HepG2 (cell line): ENCODE measurements around the gene FETUB. TPM values are rescaled to one million over a fixed set of nuclear protein-coding genes. Genes with fewer than 3 reads are reported as not detected.

Experiments
- ARNTL ChIP-seq: sonication (generic); formaldehyde crosslinking; IDR thresholded peaks from 2 replicates; pipeline ENCODE4 v1.4.0; 2020; ENCODE audit warnings: mild to moderate bottlenecking, missing genetic modification reagents
- ATF7-NPFF ChIP-seq: sonication (generic); formaldehyde crosslinking; IDR thresholded peaks from 2 replicates; pipeline ENCODE4 v1.8.1; 2023; ENCODE audit warnings: mild to moderate bottlenecking, low read depth, missing genetic modification reagents, moderate library complexity
- BRD4 ChIP-seq: sonication (generic); formaldehyde crosslinking; IDR thresholded peaks from 2 replicates; pipeline ENCODE4 v1.4.0; 2020; ENCODE audit warnings: missing genetic modification reagents
- BRF2 ChIP-seq: sonication (generic); formaldehyde crosslinking; IDR thresholded peaks from 2 replicates; pipeline ENCODE4 v1.8.1; 2022; ENCODE audit warnings: mild to moderate bottlenecking, missing genetic modification reagents
- E2F1 ChIP-seq: sonication (generic); formaldehyde crosslinking; IDR thresholded peaks from 2 replicates; pipeline ENCODE4 v1.5.0; 2020; ENCODE audit warnings: missing genetic modification reagents
- FOXA3 ChIP-seq: IDR thresholded peaks from 2 replicates; pipeline ENCODE4 v1.6.1; 2016; ENCODE audit warnings: missing genetic modification reagents, missing compliant biosample characterization
- HOXA9 ChIP-seq: sonication (generic); formaldehyde crosslinking; IDR thresholded peaks from 2 replicates; pipeline ENCODE4 v1.8.1; 2022; ENCODE audit warnings: missing genetic modification reagents, mild to moderate bottlenecking, moderate library complexity, borderline replicate concordance
- LCORL ChIP-seq, 2 experiments: fragments of 450-650 bp in 1 of 2; sonication (generic) in 1 of 2; formaldehyde crosslinking in 1 of 2; IDR thresholded peaks; 2 replicates each; pipeline versions ENCODE4 v1.5.0 to v1.6.1; 2017 to 2020; ENCODE audit warnings: antibody characterized with exemption in 1 of 2, missing genetic modification reagents in 1 of 2
- NFKB2 ChIP-seq: sonication (generic); formaldehyde crosslinking; IDR thresholded peaks from 2 replicates; pipeline ENCODE4 v1.4.0; 2020; ENCODE audit warnings: missing genetic modification reagents, borderline replicate concordance
- NFYC ChIP-seq: IDR thresholded peaks from 2 replicates; pipeline ENCODE4 v1.6.1; 2016; ENCODE audit warnings: missing genetic modification reagents, missing compliant biosample characterization
- NONO ChIP-seq, 2 experiments: fragments of 450-650 bp in 1 of 2; sonication (generic) in 1 of 2; formaldehyde crosslinking in 1 of 2; IDR thresholded peaks in 1 of 2; conservative IDR thresholded peaks in 1 of 2; 2 replicates each; pipeline versions ENCODE4 v1.6.1 to v1.8.0; 2017 to 2022; ENCODE audit warnings: mild to moderate bottlenecking in 1 of 2, missing genetic modification reagents in 1 of 2, moderate library complexity in 1 of 2
- SP2 ChIP-seq: sonication (generic); formaldehyde crosslinking; IDR thresholded peaks from 2 replicates; pipeline ENCODE4 v1.5.1; 2020; ENCODE audit warnings: mild to moderate bottlenecking, missing genetic modification reagents
- USF2 ChIP-seq, 2 experiments: sonication (generic) in 1 of 2; formaldehyde crosslinking in 1 of 2; IDR thresholded peaks; 2 replicates each; pipeline versions ENCODE4 v1.5.1 to v1.6.1; 2011 to 2020; ENCODE audit warnings: borderline replicate concordance in 1 of 2, low read depth in 1 of 2, low read length in 1 of 2, mild to moderate bottlenecking in 1 of 2, missing genetic modification reagents in 1 of 2, moderate library complexity in 1 of 2
- ZNF124 ChIP-seq: sonication (generic); formaldehyde crosslinking; IDR thresholded peaks from 2 replicates; pipeline ENCODE4 v1.4.0; 2020; ENCODE audit warnings: missing genetic modification reagents
- ZNF484 ChIP-seq: sonication (generic); formaldehyde crosslinking; IDR thresholded peaks from 2 replicates; pipeline ENCODE4 v1.5.1; 2020; ENCODE audit warnings: mild to moderate bottlenecking, low read depth, missing genetic modification reagents, borderline replicate concordance
- ZNF580 ChIP-seq: IDR thresholded peaks from 2 replicates; pipeline ENCODE4 v1.6.1; 2016; ENCODE audit warnings: low read depth, borderline replicate concordance
- ZNF747 ChIP-seq: sonication (generic); formaldehyde crosslinking; IDR thresholded peaks from 2 replicates; pipeline ENCODE4 v1.8.1; 2023; ENCODE audit warnings: missing genetic modification reagents, mild to moderate bottlenecking, borderline replicate concordance
- ZSCAN12 ChIP-seq: sonication (generic); formaldehyde crosslinking; IDR thresholded peaks from 2 replicates; pipeline ENCODE4 v1.9.0; 2021; ENCODE audit warnings: mild to moderate bottlenecking, missing genetic modification reagents
- polyA plus RNA-seq, 8 experiments: library from polyadenylated mRNA; depleted of rRNA in 3 of 8; stranded (reverse) in 7 of 8; unstranded in 1 of 8; fragments of >200 nt; fragmentation: Illumina TruSeq in 4 of 8; extraction: Trizol in 4 of 8; gene quantifications; 2 replicates each; pipeline versions ENCODE4 v1.2.1 to v1.2.3, GENCODE V29; 2011 to 2016; ENCODE audit warnings: low read depth in 4 of 8, missing spikeins in 1 of 8, mixed read lengths in 1 of 8; ENCODE audit not compliant: insufficient read depth in 1 of 8
- total RNA-seq, 5 experiments: library from RNA; depleted of rRNA; stranded (reverse); fragments of >200 nt; fragmentation: Illumina TruSeq; extraction: Trizol; gene quantifications; 2 replicates each; pipeline ENCODE4 v1.2.3, GENCODE V29; 2016; ENCODE audit warnings: low read depth in 1 of 5
- TF ChIP-seq, protein P1 (sequence below): sonication (generic); formaldehyde crosslinking; IDR thresholded peaks from 2 replicates; pipeline ENCODE4 v1.5.0; 2020; ENCODE audit warnings: mild to moderate bottlenecking, missing genetic modification reagents

FETUB gene
- total and polyA plus RNA-seq, 2 of the 13 experiments (the other 11 are each of a cell fraction or from before 2014, with no cell fraction given) = 2.1 to 4.4 TPM

DNA sequence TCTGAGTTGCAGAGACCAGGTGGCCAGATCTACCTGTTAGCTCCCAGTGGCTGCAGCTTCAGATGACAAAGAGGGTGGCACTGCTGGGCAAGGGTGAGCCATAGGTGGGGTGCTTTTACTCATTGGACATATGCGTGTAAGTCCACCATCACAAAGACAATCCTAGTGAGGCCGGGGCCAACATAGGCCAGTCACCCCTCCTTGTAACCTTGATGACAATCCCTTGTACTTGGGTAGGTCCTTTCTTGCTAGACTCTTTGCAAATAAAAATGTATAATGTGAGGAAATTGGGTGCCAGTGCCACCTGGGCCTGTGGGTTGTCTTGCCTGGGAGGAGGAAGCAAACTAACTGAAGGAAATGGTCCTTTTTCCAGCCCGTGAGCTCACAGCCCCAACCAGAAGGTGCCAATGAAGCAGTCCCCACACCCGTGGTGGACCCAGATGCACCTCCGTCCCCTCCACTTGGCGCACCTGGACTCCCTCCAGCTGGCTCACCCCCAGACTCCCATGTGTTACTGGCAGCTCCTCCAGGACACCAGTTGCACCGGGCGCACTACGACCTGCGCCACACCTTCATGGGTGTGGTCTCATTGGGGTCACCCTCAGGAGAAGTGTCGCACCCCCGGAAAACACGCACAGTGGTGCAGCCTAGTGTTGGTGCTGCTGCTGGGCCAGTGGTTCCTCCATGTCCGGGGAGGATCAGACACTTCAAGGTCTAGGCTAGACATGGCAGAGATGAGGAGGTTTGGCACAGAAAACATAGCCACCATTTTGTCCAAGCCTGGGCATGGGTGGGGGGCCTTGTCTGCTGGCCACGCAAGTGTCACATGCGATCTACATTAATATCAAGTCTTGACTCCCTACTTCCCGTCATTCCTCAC lies 19.7 kb upstream of the FETUB start (continued):
- TF ChIP-seq FOXA3 (CRISPR knock-in tag) = peak; percentile 25; the same call in 1 of the 2 replicates
- TF ChIP-seq SP2 = no peak; the same call in 1 of the 2 replicates
- TF ChIP-seq E2F1 = no peak
- TF ChIP-seq HOXA9 = peak; percentile 30; the same call in 1 of the 2 replicates
- TF ChIP-seq ATF7-NPFF (CRISPR knock-in tag) = peak; percentile 79
- 0 out of 2 replicates have a peak, but pooled peaks have one; percentile 5 for TF ChIP-seq ZNF124 (CRISPR knock-in tag)
- no peak for TF ChIP-seq USF2 (IDR thresholded peaks at IDR 0.05; ENCODE audit: low read depth, low read length)
- no peak for TF ChIP-seq USF2 (CRISPR knock-in tag; IDR thresholded peaks at IDR 0.05; ENCODE audit: borderline replicate concordance)
- peak; percentile 17; the same call in 1 of the 2 replicates for TF ChIP-seq ARNTL (CRISPR knock-in tag)
- no peak for TF ChIP-seq LCORL (IDR thresholded peaks at IDR 0.05)
- peak; percentile 58; the same call in 1 of the 2 replicates for TF ChIP-seq LCORL (CRISPR knock-in tag; IDR thresholded peaks at IDR 0.05)
- TF ChIP-seq BRD4 (CRISPR knock-in tag) = 0 out of 2 replicates have a peak, but pooled peaks have one; percentile 21
- TF ChIP-seq BRF2 (CRISPR knock-in tag) = peak; percentile 88
- TF ChIP-seq ZSCAN12 (CRISPR knock-in tag) = peak; percentile 79; the same call in 1 of the 2 replicates
- no peak for TF ChIP-seq NONO (IDR thresholded peaks at IDR 0.05)
- peak; percentile 73 for TF ChIP-seq NONO (CRISPR knock-in tag; conservative IDR thresholded peaks at IDR 0.05)
- TF ChIP-seq, protein P1, sequence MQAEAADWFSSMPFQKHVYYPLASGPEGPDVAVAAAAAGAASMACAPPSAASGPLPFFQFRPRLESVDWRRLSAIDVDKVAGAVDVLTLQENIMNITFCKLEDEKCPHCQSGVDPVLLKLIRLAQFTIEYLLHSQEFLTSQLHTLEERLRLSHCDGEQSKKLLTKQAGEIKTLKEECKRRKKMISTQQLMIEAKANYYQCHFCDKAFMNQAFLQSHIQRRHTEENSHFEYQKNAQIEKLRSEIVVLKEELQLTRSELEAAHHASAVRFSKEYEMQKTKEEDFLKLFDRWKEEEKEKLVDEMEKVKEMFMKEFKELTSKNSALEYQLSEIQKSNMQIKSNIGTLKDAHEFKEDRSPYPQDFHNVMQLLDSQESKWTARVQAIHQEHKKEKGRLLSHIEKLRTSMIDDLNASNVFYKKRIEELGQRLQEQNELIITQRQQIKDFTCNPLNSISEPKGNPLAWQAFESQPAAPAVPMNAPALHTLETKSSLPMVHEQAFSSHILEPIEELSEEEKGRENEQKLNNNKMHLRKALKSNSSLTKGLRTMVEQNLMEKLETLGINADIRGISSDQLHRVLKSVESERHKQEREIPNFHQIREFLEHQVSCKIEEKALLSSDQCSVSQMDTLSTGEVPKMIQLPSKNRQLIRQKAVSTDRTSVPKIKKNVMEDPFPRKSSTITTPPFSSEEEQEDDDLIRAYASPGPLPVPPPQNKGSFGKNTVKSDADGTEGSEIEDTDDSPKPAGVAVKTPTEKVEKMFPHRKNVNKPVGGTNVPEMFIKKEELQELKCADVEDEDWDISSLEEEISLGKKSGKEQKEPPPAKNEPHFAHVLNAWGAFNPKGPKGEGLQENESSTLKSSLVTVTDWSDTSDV (CRISPR knock-in tag) = peak; percentile 65; the same call in 1 of the 2 replicates
- peak; percentile 12; the same call in 1 of the 2 replicates for TF ChIP-seq ZNF747 (CRISPR knock-in tag)
- TF ChIP-seq ZNF580 (CRISPR knock-in tag) = 0 out of 2 replicates have a peak, but pooled peaks have one; percentile 16
- TF ChIP-seq NFKB2 (CRISPR knock-in tag) = peak; percentile 98
- 0 out of 2 replicates have a peak, but pooled peaks have one; percentile 62 for TF ChIP-seq ZNF484 (CRISPR knock-in tag)
- no peak for TF ChIP-seq NFYC (CRISPR knock-in tag)
